NAMALWA (cell line): ENCODE measurements around the gene GMCL1.

Source experiments
- DNase-seq: peaks from one replicate; pipeline ENCODE4 v3.0.0-alpha.2; 2015; ENCODE audit warnings: low spot score

GMCL1 gene

DNA sequence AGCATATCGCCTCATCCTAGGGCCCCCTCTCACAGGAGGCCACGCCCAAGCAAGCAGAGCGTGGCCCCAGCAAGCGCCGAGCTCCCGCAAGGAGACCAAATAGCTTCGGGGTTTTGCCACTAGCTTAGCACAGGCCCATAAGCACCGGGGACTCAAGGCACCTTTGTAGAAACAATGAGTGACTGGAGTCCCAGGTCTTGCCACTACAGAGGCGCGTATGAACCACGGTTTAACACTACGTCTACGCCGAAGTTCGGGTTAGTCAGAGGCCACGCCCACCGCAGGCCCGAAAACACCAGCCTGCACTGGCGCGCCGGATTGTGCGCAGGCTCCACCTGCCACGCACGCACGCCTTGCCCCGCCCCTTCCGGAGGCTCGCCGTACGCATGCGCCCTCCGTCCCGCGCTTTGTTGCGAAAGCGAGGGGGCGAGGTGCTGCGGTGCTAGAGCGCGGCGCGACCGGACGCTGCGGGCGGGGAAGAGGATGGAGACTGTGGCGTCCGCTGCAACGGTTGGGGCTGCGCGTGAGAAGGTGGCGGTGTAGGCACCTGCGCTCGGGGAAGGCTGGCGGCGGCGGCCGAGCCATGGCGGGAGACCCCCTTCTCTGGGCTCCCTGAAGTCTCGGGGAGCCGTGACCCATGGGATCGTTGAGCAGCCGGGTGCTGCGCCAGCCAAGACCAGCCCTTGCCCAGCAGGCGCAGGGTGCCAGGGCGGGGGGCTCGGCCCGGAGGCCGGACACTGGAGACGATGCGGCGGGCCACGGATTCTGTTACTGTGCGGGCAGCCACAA is at the start of gene GMCL1:
TSS of gene GMCL1 (plus strand) at position 405 of the 789 bp plus-strand sequence. CDS start at position 638, 233 bp downstream.
- peak; percentile 98 for DNase-seq

DNA sequence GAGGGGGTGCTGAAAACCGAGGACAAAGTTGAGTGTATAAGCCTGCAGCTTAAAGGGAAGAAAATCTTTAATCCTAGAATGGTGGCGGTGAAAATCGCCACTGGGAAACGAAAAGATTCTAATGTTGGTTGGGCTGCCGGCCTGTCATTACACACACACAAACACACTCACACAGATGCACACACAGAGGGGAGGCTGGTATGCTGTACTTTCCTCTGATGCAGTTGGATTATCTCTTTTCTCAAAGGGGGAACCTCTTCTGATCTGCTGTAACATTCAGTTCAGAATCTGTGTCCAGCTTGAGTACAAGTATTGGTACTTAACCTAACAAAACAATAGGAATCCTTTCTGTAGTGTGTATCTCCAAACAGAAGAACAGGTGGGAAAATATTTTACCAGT is 48.5 kb upstream of the GMCL1 start:
- no peak for DNase-seq

DNA sequence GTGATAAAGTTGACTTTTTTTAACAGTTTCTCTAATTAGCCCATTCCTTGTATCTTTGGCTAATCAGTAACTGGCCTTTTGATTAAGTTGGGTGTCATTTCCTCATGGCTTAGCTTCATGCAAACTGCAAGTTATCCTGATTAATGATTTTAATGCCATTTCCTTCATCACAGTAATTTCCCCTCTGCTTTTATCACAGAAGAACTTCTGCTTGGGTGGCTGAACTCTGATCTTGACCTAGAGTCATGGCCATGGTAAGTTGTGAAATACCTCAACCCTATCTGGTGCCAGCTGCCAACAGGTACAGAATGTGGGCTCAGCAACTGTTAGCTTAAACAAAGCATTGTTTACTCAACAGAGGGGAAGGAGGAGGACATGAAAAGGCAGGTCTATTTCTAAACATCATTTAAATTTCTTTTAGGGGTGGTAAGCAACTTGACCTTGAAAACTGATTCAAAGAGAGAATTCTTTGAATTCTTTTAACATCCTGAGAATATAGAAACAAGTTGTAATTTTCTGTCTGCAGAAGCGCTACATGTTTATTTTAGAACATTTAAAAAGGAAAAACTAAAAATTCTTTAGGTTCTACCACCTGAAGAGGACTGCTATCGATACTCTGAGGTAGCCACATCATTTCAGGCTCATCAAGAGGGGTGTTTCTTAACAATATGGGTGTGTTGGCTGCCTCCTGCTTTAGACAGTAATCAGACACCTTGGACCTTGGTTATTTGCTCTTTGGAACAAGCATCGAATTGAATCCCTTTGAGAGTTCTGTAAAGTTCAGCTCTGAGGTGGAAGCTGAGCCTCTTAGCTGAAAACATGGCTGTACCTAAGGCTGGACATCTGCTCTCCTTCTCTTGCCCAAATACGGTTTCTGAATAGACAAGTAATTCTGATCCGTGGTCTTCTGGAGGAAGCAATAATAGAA is 47.9 kb upstream of the GMCL1 start:
- DNase-seq, result no peak

GRCh38 chr2:69784228-69784627 is 45.2 kb upstream of the GMCL1 start:
- no peak for DNase-seq

DNA sequence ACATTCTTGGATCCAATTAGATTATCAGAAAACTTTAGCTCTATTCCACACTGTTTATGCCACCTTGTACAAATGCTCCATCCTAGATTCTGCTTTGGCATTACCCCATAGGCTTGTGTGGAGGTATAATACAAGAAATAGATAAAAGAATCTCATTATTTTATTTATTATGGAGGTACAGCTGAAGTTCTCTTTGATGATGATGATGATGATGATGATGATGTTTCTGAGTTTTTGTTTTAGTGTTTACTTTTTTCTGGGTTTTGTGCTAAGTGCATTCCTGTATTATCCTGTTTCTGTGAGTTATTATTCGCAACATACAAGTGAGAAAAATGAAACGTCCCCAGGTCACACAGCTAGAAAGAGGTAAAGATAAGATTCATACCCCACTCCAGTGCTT is 44.1 kb upstream of the GMCL1 start:
- no peak for DNase-seq

- DNase-seq, result no peak
Measured at GRCh38 chr2:69786052-69786560, 43.4 kb upstream of the GMCL1 start.

GRCh38 chr2:69789175-69789721 is 40.2 kb upstream of the GMCL1 start:
- peak; percentile 48 for DNase-seq

DNA sequence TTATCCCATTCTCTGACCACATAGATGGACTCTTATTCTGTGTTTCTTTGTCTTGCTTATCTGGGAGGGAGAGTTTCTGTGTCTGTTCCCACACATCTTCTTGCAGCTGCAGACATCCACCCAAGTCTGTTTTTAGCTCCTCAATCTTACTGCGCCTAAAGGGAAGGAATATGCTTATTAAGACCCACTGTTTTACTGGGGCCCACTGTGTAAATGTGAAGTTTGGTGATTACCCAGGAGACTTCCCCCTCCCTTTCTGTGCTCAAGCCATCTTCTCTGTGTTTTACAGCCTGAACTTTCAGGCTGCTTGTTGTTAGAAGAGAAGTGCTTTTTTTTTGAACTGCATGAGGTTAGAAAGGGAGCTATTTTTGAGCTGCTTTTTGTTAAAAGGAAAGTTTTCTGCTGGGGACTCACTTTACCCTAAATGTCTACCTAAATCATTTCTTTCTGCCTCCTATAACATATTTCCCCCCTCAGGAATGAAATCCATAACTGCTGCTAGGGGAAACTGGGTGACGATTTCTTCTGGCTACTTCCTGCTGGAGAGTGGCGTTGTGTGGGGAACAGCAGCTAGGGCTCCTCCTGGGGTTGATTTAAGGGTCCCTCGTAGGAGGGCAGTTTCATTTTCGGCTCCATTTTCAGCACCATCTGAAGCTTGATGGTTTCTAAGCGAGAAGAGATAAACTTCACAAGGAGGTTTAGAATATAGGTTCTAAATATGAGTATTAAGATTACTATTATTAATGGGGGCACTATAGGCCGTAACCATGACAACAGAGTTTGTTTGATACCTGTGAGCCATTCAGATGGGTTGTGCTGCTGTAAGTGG is 39.5 kb upstream of the GMCL1 start:
- DNase-seq, result peak; percentile 68

GRCh38 chr2:69790601-69790959 is 38.9 kb upstream of the GMCL1 start:
- DNase-seq, result no peak

DNA sequence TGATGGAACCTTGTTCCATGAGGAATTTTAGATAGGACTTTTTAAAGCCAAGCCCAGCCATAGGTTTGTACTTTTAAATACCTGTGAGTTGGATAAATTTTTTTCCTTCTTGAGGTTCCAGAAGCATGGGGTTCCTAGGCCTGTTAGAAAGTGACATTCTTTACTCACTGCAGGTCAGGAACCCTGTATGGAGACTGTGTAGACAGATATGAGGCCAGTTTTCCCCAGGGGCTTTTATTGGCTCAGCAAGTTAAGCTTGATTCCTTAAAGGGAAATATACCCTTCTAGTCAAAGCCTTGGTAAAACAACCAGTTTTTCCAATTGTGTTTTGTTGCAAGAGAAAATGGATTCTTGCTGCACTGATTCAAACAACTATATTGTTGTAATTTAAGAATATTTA is 38.4 kb upstream of the GMCL1 start:
- DNase-seq, result peak; percentile 23

DNA sequence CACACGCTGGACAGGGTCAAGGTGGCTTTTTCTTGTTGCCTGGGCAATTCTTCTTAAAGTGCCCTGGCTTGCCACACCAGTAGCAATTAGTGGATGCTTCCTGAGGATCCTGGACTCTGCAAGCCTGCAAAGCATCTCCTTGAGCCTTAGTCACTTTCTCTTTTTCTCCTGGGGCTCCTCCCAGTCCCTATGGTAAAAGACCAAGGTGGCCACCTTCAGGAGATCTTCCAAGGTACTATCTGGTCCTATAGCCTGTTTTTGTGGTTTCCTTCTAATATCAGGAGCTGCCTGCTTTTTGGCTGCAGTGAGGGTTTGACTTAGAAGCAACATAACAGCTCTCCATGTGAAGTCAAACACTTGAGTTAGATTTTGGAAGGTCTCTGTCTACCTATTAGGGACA is 33.3 kb upstream of the GMCL1 start:
- DNase-seq, result no peak

GRCh38 chr2:69797235-69797634 is 32.2 kb upstream of the GMCL1 start:
- DNase-seq, result no peak

- DNase-seq, result no peak
Measured at GRCh38 chr2:69797836-69798289, 31.6 kb upstream of the GMCL1 start.

DNA sequence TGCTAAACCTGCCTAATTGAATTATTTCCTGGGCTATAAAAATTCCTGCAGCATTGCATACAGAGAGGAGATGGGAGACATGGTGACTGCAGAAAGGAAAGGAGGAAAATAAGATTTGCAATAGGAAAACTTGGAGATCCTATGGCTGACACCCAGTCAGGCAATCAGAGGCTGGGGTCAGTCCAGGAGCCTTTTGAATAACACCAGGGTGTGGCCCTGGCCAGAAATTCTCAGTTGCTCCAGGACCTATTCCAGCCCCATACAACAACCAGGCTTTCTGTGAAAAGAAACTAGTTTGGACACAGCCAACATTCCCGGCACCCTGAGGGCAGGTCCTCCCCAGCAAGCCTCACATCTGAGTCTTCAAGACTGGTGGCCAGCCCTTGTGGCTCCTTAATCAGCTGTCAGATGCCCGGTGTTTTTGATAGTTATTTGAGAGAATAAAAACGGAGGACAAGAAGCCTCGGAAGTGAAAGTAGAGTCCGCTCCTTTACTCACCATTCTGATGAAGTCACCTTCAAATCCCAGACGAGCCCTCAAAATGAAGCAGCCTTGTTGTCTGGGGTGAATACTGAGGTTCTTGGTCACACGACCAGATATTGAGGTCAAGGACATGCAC is 31.1 kb upstream of the GMCL1 start:
- DNase-seq, result no peak

DNA sequence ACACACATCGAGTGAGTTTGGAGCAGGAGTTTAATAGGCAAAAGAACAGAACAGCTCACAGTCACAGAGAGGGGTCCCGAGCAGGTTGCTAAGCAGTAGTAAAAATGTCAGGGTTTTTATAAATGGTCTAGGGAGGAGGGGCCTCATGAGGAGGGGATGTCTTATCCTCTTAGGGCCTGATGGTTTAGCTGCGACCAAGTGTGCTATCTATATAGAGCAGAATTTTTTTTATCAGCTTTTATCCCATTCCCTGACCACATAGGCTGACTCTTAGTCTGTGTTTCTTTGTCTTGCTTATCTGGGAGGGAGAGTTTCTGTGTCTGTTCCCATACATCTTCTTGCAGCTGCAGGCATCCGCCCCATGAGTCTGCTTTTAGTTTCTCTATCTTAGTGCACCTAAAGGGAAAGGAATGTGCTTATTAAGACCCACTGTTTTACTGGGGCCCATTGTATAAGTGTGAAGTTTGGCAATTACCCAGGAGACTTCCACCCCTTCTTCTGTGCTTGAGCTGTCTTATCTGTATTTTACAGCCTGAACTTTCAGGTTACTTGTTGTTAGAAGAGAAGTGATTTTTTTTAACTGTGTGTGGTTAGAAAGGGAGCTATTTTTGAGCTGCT is 30.4 kb upstream of the GMCL1 start:
- DNase-seq, result peak; percentile 26

GRCh38 chr2:69801745-69802290 is 27.6 kb upstream of the GMCL1 start:
- DNase-seq, result no peak

GRCh38 chr2:69802781-69803367 is 26.6 kb upstream of the GMCL1 start:
- DNase-seq, result peak; percentile 16

GRCh38 chr2:69804416-69804815 is 25.0 kb upstream of the GMCL1 start:
- no peak for DNase-seq

DNA sequence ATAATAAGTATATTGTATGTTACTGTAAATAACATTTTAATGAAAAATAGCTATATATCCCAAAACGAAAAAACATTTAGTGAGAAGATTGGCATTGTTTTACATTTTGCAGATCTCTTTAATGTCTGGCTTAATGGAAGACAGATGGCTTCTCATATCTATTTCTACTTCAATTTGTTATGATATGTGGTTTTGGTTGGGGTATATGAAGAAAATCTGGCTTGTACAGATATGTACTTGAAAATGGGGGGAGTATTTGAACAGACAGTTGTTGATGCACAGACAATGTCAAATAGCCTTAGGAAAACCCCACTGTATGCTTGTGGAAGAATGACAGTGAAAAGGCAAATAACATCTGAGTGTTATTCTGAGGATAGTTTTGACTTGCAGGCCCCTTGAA is 23.6 kb upstream of the GMCL1 start:
- DNase-seq, result no peak
